MM.1S (cell line): ENCODE measurements around the gene TECPR2.

ENCODE experiments used
- DNase-seq: peaks from one replicate; pipeline ENCODE4 v3.0.0-alpha.2; 2015
- H2AFZ ChIP-seq: fragments of 300-600 bp; sonication (generic); 2 replicates; pipeline ENCODE4 v1.6.0; 2016; ENCODE audit warnings: antibody characterized with exemption, low read length
- H3F3A ChIP-seq: fragments of 300-600 bp; sonication (generic); 2 replicates; pipeline ENCODE4 v1.6.1; 2016; ENCODE audit warnings: mild to moderate bottlenecking, antibody characterized with exemption, low read length, moderate library complexity, mixed read lengths; ENCODE audit not compliant: insufficient read depth
- H3K27ac ChIP-seq: fragments of 300-600 bp; sonication (generic); 2 replicates; pipeline ENCODE4 v1.5.1; 2016; ENCODE audit warnings: mild to moderate bottlenecking, low read length
- H3K27me3 ChIP-seq: fragments of 300-600 bp; sonication (generic); replicated peaks from 2 replicates; pipeline ENCODE4 v1.6.0; 2016; ENCODE audit warnings: low read length; ENCODE audit not compliant: insufficient read depth
- H3K36me3 ChIP-seq: fragments of 300-600 bp; sonication (generic); replicated peaks from 2 replicates; pipeline ENCODE4 v1.6.1; 2016; ENCODE audit warnings: mild to moderate bottlenecking, low read length, mixed read lengths; ENCODE audit not compliant: insufficient read depth
- H3K4me1 ChIP-seq: fragments of 300-600 bp; sonication (generic); 2 replicates; pipeline ENCODE4 v1.6.1; 2016; ENCODE audit warnings: low read length, mixed read lengths
- H3K4me2 ChIP-seq: fragments of 300-600 bp; sonication (generic); 2 replicates; pipeline ENCODE4 v1.6.0; 2016; ENCODE audit warnings: low read depth, low read length
- H3K4me3 ChIP-seq: fragments of 300-600 bp; sonication (generic); 2 replicates; pipeline ENCODE4 v1.5.1; 2016; ENCODE audit warnings: low read length, mixed read lengths
- H3K79me2 ChIP-seq: fragments of 300-600 bp; sonication (generic); 2 replicates; pipeline ENCODE4 v1.6.1; 2016; ENCODE audit warnings: mixed run types, low read length, mixed read lengths
- H3K9ac ChIP-seq: fragments of 300-600 bp; sonication (generic); 2 replicates; pipeline ENCODE4 v1.6.1; 2016; ENCODE audit warnings: low read length, mixed read lengths
- H3K9me2 ChIP-seq: fragments of 300-600 bp; sonication (generic); replicated peaks from 2 replicates; pipeline ENCODE4 v1.6.1; 2016; ENCODE audit warnings: mild to moderate bottlenecking, low read length, mixed read lengths; ENCODE audit not compliant: insufficient read depth
- H3K9me3 ChIP-seq: fragments of 300-600 bp; sonication (generic); replicated peaks from 2 replicates; pipeline ENCODE4 v1.6.1; 2016; ENCODE audit warnings: mild to moderate bottlenecking, low read length, mixed read lengths; ENCODE audit not compliant: insufficient read depth
- H4K20me1 ChIP-seq: fragments of 300-600 bp; sonication (generic); 2 replicates; pipeline ENCODE4 v1.6.1; 2016; ENCODE audit warnings: mild to moderate bottlenecking, low read length, moderate library complexity, mixed read lengths; ENCODE audit not compliant: insufficient read depth
- CTCF ChIP-seq: fragments of 300-600 bp; sonication (generic); IDR thresholded peaks from 2 replicates; pipeline ENCODE4 v1.5.1; 2016; ENCODE audit warnings: antibody characterized with exemption, low read length, mixed read lengths
- EZH2 ChIP-seq: fragments of 300-600 bp; sonication (generic); optimal IDR thresholded peaks from 2 replicates; pipeline ENCODE3; 2017; ENCODE audit warnings: low read depth, mild to moderate bottlenecking, antibody characterized with exemption, low read length, mixed read lengths
- EZH2phosphoT487 ChIP-seq: fragments of 300-600 bp; sonication (generic); IDR thresholded peaks from 2 replicates; pipeline ENCODE4 v1.6.1; 2018; ENCODE audit warnings: antibody characterized with exemption, low read length

TECPR2 gene

GRCh38 chr14:102424923-102425322 is 62.2 kb downstream of the TECPR2 start:
- H2AFZ ChIP-seq, result no peak overlapping the region
- H3K27me3 ChIP-seq, result no peaks in the 10 kb centered on the region
- TF ChIP-seq CTCF (no peak), EZH2 (no peak), EZH2phosphoT487 (no peak)
- no peak overlapping the region for H3K27ac ChIP-seq
- H3K4me2 ChIP-seq, result no peak overlapping the region
- H3K36me3 ChIP-seq, result no peaks in the 10 kb centered on the region
- H3K9me2 ChIP-seq, result no peaks in the 10 kb centered on the region
- no peaks in the 10 kb centered on the region for H3K9me3 ChIP-seq
- H3K4me3 ChIP-seq, result no peak overlapping the region
- no peaks in the 10 kb centered on the region for H3F3A ChIP-seq
- no peak for DNase-seq
- no peaks in the 10 kb centered on the region for H3K4me1 ChIP-seq
- no peak overlapping the region for H3K9ac ChIP-seq
- no peaks in the 10 kb centered on the region for H4K20me1 ChIP-seq
- no peaks in the 10 kb centered on the region for H3K79me2 ChIP-seq

GRCh38 chr14:102426796-102427195 is 64.1 kb downstream of the TECPR2 start:
- Histone ChIP-seq H3F3A (no peaks in the 10 kb centered on the region), H3K9me2 (no peaks in the 10 kb centered on the region), H3K36me3 (no peaks in the 10 kb centered on the region), H3K9ac (no peak overlapping the region), H3K9me3 (no peaks in the 10 kb centered on the region), H3K4me2 (no peak overlapping the region), H3K27me3 (no peaks in the 10 kb centered on the region), H3K27ac (no peak overlapping the region), H4K20me1 (no peaks in the 10 kb centered on the region), H2AFZ (no peak overlapping the region), H3K79me2 (no peaks in the 10 kb centered on the region), H3K4me3 (no peak overlapping the region), H3K4me1 (no peaks in the 10 kb centered on the region)
- DNase-seq, result no peak
- TF ChIP-seq CTCF (no peak), EZH2phosphoT487 (no peak), EZH2 (no peak)

- no peaks in the 10 kb centered on the region for H4K20me1 ChIP-seq
- H3K4me3 ChIP-seq, result no peak overlapping the region
- H3F3A ChIP-seq, result no peaks in the 10 kb centered on the region
- H3K9ac ChIP-seq, result no peak overlapping the region
- TF ChIP-seq EZH2phosphoT487 (no peak), EZH2 (no peak), CTCF (no peak)
- H3K9me3 ChIP-seq, result no peaks in the 10 kb centered on the region
- H3K4me2 ChIP-seq, result no peak overlapping the region
- no peaks in the 10 kb centered on the region for H3K9me2 ChIP-seq
- H3K27me3 ChIP-seq, result no peaks in the 10 kb centered on the region
- H3K4me1 ChIP-seq, result no peaks in the 10 kb centered on the region
- H3K27ac ChIP-seq, result no peak overlapping the region
- H3K36me3 ChIP-seq, result no peaks in the 10 kb centered on the region
- H3K79me2 ChIP-seq, result no peaks in the 10 kb centered on the region
- no peak overlapping the region for H2AFZ ChIP-seq
- DNase-seq, result no peak
Observed at GRCh38 chr14:102427642-102428041, 64.9 kb downstream of the TECPR2 start.
